ENCODE results near the gene ZYG11B. TPM values are rescaled to one million over a fixed set of nuclear protein-coding genes. Genes with fewer than 3 reads are reported as not detected.

ZYG11B gene
- total and polyA plus RNA-seq, 2 of the 13 experiments (the other 11 are each of a cell fraction or from before 2014, with no cell fraction given) = 6.9 to 17.9 TPM

GRCh38 chr1:52702886-52703787 lies 23.1 kb upstream of the ZYG11B start (continued):
- TF ChIP-seq, protein P1, sequence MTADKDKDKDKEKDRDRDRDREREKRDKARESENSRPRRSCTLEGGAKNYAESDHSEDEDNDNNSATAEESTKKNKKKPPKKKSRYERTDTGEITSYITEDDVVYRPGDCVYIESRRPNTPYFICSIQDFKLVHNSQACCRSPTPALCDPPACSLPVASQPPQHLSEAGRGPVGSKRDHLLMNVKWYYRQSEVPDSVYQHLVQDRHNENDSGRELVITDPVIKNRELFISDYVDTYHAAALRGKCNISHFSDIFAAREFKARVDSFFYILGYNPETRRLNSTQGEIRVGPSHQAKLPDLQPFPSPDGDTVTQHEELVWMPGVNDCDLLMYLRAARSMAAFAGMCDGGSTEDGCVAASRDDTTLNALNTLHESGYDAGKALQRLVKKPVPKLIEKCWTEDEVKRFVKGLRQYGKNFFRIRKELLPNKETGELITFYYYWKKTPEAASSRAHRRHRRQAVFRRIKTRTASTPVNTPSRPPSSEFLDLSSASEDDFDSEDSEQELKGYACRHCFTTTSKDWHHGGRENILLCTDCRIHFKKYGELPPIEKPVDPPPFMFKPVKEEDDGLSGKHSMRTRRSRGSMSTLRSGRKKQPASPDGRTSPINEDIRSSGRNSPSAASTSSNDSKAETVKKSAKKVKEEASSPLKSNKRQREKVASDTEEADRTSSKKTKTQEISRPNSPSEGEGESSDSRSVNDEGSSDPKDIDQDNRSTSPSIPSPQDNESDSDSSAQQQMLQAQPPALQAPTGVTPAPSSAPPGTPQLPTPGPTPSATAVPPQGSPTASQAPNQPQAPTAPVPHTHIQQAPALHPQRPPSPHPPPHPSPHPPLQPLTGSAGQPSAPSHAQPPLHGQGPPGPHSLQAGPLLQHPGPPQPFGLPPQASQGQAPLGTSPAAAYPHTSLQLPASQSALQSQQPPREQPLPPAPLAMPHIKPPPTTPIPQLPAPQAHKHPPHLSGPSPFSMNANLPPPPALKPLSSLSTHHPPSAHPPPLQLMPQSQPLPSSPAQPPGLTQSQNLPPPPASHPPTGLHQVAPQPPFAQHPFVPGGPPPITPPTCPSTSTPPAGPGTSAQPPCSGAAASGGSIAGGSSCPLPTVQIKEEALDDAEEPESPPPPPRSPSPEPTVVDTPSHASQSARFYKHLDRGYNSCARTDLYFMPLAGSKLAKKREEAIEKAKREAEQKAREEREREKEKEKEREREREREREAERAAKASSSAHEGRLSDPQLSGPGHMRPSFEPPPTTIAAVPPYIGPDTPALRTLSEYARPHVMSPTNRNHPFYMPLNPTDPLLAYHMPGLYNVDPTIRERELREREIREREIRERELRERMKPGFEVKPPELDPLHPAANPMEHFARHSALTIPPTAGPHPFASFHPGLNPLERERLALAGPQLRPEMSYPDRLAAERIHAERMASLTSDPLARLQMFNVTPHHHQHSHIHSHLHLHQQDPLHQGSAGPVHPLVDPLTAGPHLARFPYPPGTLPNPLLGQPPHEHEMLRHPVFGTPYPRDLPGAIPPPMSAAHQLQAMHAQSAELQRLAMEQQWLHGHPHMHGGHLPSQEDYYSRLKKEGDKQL (CRISPR knock-in tag; IDR thresholded peaks at IDR 0.05; ENCODE audit: low read depth) = peak; percentile 44; the same call in 1 of the 2 replicates
- TF ChIP-seq ZNF275 (CRISPR knock-in tag; IDR thresholded peaks at IDR 0.05; ENCODE audit: borderline replicate concordance) (no peak; the same call in 1 of the 2 replicates), IKZF4 (CRISPR knock-in tag; IDR thresholded peaks at IDR 0.05; ENCODE audit: borderline replicate concordance, low read depth, not compliant biosample characterization) (peak; percentile 84), KLF9 (CRISPR knock-in tag; IDR thresholded peaks at IDR 0.05; ENCODE audit: low read depth) (no peak), TARDBP (CRISPR knock-in tag; IDR thresholded peaks at IDR 0.05) (peak; percentile 90; the same call in 1 of the 2 replicates), MTA3 (CRISPR knock-in tag; IDR thresholded peaks at IDR 0.05) (no peak), ZMYM3 (CRISPR knock-in tag; IDR thresholded peaks at IDR 0.05) (peak; percentile 53), ZNF343 (CRISPR knock-in tag; IDR thresholded peaks at IDR 0.05) (peak; percentile 61; the same call in 1 of the 2 replicates), FOXP1 (IDR thresholded peaks at IDR 0.05) (no peak), FOXP1 (CRISPR knock-in tag; IDR thresholded peaks at IDR 0.05) (no peak), ERF (CRISPR knock-in tag; IDR thresholded peaks at IDR 0.05) (peak; percentile 74), ZNF256 (CRISPR knock-in tag; conservative IDR thresholded peaks at IDR 0.05) (no peak; the same call in 1 of the 2 replicates), ZBTB7B (CRISPR knock-in tag; IDR thresholded peaks at IDR 0.05) (peak; percentile 77), ONECUT2 (CRISPR knock-in tag; IDR thresholded peaks at IDR 0.05) (0 out of 2 replicates have a peak, but pooled peaks have one; percentile 26), XBP1 (CRISPR knock-in tag; IDR thresholded peaks at IDR 0.05) (no peak), ZNF33A (CRISPR knock-in tag; IDR thresholded peaks at IDR 0.05; ENCODE audit: borderline replicate concordance) (no peak), RFX1 (IDR thresholded peaks at IDR 0.05) (no peak), ZKSCAN1 (IDR thresholded peaks at IDR 0.05; ENCODE audit: low read length) (no peak), ZNF354B (CRISPR knock-in tag; IDR thresholded peaks at IDR 0.05) (0 out of 2 replicates have a peak, but pooled peaks have one; percentile 33), TP53 (CRISPR knock-in tag; conservative IDR thresholded peaks at IDR 0.05) (no peak), DBP (CRISPR knock-in tag; IDR thresholded peaks at IDR 0.05; ENCODE audit: not compliant biosample characterization) (peak; percentile 82)

Measured in HepG2 (cell line).